ENCODE data around the gene TMEM270. TPM values are rescaled to one million over a fixed set of nuclear protein-coding genes. Genes with fewer than 3 reads are reported as not detected.
A peak's percentile ranks its signal among the peaks of the same experiment; 100 is the strongest.

Gene TMEM270
- total RNA-seq, 1 donor from 2014 or later: not detected

GRCh38 chr7:73839290-73839689 lies 21.7 kb upstream of the TMEM270 start:
- TF ChIP-seq, protein P1, sequence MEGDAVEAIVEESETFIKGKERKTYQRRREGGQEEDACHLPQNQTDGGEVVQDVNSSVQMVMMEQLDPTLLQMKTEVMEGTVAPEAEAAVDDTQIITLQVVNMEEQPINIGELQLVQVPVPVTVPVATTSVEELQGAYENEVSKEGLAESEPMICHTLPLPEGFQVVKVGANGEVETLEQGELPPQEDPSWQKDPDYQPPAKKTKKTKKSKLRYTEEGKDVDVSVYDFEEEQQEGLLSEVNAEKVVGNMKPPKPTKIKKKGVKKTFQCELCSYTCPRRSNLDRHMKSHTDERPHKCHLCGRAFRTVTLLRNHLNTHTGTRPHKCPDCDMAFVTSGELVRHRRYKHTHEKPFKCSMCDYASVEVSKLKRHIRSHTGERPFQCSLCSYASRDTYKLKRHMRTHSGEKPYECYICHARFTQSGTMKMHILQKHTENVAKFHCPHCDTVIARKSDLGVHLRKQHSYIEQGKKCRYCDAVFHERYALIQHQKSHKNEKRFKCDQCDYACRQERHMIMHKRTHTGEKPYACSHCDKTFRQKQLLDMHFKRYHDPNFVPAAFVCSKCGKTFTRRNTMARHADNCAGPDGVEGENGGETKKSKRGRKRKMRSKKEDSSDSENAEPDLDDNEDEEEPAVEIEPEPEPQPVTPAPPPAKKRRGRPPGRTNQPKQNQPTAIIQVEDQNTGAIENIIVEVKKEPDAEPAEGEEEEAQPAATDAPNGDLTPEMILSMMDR (IDR thresholded peaks at IDR 0.05; ENCODE audit: partially characterized antibody, unreplicated experiment): no peak
- no peak for DNase-seq
- H3K36me3 Mint-ChIP-seq (ENCODE audit: unreplicated experiment): no peaks in the 10 kb centered on the region
- H3K27me3 Mint-ChIP-seq (ENCODE audit: unreplicated experiment): no peaks in the 10 kb centered on the region
- H3K4me1 Mint-ChIP-seq (ENCODE audit: low read depth, unreplicated experiment): no peaks in the 10 kb centered on the region
- no peak overlapping the region for H3K4me3 Mint-ChIP-seq (ENCODE audit: unreplicated experiment)
- H3K9me3 Mint-ChIP-seq (ENCODE audit: unreplicated experiment): peaks cover 5% of the 10 kb centered on the region
- no peak overlapping the region for H3K27ac Mint-ChIP-seq (ENCODE audit: unreplicated experiment)

GRCh38 chr7:73839743-73840714 lies 20.9 kb upstream of the TMEM270 start:
- H3K9me3 Mint-ChIP-seq (ENCODE audit: unreplicated experiment): peaks cover 5% of the 10 kb centered on the region
- H3K4me1 Mint-ChIP-seq (ENCODE audit: low read depth, unreplicated experiment): no peaks in the 10 kb centered on the region
- no peak overlapping the region for H3K4me3 Mint-ChIP-seq (ENCODE audit: unreplicated experiment)
- no peak overlapping the region for H3K27ac Mint-ChIP-seq (ENCODE audit: unreplicated experiment)
- no peaks in the 10 kb centered on the region for H3K36me3 Mint-ChIP-seq (ENCODE audit: unreplicated experiment)
- TF ChIP-seq, protein P1 (IDR thresholded peaks at IDR 0.05; ENCODE audit: partially characterized antibody, unreplicated experiment): peak; percentile 15
- no peaks in the 10 kb centered on the region for H3K27me3 Mint-ChIP-seq (ENCODE audit: unreplicated experiment)
- no peak for DNase-seq

DNA sequence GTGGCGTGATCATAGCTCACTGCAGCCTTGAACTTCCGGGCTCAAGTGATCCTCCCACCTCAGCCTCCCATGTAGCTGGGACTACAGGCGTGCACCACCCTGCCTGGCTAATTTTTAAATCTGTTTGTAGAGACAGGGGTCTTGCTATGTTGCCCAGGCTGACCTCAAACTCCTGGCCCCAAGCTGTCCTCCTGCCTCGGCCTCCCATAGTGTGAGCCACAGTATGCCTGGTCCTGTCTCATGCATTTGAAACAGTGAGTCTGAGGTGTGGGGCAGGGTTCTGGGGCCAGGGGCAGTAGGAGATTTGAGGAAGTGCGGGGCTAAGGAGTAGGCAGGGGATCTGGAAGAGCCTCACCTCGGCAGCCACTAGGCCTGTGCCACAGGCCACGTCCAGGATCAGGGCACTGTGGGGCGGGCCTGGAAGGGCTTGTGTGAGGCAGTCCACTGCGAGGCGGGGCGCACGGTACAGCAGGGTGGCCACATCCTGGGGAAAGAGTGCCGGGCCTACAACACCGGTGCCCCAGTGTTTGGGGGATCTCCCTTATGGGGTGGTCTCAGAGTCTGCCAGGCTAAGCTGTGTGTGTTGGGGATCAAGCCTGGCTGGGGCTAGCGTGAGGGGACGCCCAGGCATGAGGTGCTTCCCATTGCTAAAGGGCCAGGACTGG lies 20.1 kb upstream of the TMEM270 start:
- Mint-ChIP-seq H3K27ac (ENCODE audit: unreplicated experiment) (no peak overlapping the region), H3K36me3 (ENCODE audit: unreplicated experiment) (no peaks in the 10 kb centered on the region), H3K9me3 (ENCODE audit: unreplicated experiment) (peaks cover 5% of the 10 kb centered on the region), H3K27me3 (ENCODE audit: unreplicated experiment) (peaks cover 2% of the 10 kb centered on the region), H3K4me3 (ENCODE audit: unreplicated experiment) (no peak overlapping the region), H3K4me1 (ENCODE audit: low read depth, unreplicated experiment) (no peaks in the 10 kb centered on the region)
- no peak for DNase-seq
- TF ChIP-seq, protein P1 (IDR thresholded peaks at IDR 0.05; ENCODE audit: partially characterized antibody, unreplicated experiment): no peak

DNA sequence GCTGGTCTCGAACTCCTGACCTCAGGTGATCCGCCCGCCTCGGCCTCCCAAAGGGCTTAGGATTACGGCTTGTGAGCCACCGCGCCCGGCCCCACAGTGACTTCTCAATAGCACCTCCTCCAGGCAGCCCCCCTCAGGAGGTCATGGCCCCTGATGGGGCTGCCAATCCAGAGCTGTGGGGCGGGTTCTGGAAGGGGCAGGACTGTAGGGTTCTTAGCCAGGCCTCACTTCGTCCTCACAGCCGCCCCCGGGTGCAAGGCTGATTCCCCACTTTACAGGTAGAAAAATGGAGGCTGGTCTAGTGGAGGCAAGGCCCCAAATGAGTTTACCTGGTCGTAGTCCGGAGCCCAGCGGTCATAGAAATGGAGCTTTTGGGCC lies 19.3 kb upstream of the TMEM270 start:
- peak overlapping the region; percentile 84 for H3K4me3 Mint-ChIP-seq (ENCODE audit: unreplicated experiment)
- H3K27me3 Mint-ChIP-seq (ENCODE audit: unreplicated experiment): peaks cover 2% of the 10 kb centered on the region
- H3K36me3 Mint-ChIP-seq (ENCODE audit: unreplicated experiment): no peaks in the 10 kb centered on the region
- DNase-seq: no peak
- TF ChIP-seq, protein P1 (IDR thresholded peaks at IDR 0.05; ENCODE audit: partially characterized antibody, unreplicated experiment): no peak
- H3K4me1 Mint-ChIP-seq (ENCODE audit: low read depth, unreplicated experiment): no peaks in the 10 kb centered on the region
- no peak overlapping the region for H3K27ac Mint-ChIP-seq (ENCODE audit: unreplicated experiment)
- peaks cover 5% of the 10 kb centered on the region for H3K9me3 Mint-ChIP-seq (ENCODE audit: unreplicated experiment)
